Measurements from ENCODE around the gene B4GALT2.

Gene B4GALT2

DNA sequence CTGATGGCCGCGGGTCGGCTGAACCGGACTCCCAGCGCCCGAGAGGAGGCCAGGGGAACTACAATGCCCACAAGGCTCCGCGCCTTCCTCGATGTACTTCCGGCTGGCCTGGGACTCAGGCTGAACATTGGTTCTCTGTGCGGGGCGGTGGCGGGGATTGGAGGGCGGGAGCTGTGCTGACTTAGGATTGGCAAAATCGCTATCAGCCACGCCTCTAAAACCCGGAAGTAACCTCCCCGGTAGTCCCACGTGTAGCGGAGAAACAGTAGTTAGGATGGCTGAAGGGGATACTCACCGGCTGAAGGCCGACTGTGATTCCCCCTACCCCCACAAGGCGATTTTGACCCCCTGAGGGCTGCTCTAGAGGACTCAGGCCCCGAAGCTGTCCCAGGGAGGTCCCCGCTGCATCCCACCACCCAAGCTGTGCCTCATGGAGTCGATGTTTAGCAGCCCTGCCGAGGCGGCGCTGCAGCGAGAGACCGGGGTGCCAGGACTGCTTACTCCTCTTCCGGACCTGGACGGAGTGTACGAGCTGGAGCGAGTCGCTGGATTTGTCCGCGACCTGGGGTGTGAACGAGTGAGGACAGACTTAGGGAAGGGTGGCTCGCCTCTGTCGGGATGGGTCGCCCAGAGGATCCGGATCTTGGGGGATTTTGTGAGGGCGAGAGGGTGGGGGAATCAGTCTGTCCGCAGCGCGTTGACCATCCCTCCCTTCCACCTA lies 9.1 kb upstream of the B4GALT2 start, which contains the start of gene DPH2:
Gene DPH2, plus strand, starts transcription at position 265 of the 721 bp plus-strand sequence. Its CDS starts 166 bp downstream, at position 431.
- peak; percentile 98 for DNase-seq (ENCODE audit: low spot score)

DNA sequence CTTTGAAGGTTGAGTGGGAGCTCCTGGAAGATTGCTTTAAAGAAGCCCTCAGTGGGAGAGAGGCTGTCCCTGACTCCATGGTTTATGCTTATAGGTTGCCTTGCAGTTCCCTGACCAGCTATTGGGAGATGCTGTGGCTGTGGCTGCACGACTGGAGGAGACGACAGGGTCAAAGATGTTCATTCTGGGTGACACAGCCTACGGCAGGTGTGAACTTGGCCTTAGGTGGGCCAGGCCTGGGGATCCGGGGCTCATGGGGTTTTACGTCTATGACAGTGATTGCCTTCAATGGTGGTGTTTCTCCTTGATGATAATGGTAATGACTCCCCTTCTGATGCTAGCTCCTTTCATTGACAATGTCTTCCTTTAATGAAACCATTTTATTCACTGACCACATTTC lies 8.5 kb upstream of the B4GALT2 start:
- no peak for DNase-seq (ENCODE audit: low spot score)

DNA sequence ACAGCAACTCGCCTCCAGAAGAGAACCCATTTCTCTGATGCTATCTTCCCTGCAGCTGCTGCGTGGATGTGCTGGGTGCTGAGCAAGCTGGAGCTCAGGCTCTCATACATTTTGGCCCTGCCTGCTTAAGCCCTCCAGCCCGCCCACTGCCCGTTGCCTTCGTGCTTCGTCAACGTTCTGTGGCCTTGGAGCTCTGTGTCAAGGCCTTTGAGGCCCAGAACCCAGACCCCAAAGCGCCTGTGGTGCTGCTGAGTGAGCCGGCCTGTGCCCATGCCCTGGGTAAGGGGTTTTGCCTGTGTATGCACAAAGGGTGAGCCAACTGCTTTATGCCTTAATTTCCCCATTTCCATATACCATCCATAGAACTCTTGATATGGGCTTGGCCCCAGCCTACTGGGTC lies 8.1 kb upstream of the B4GALT2 start:
- no peak for DNase-seq (ENCODE audit: low spot score)

- no peak for DNase-seq (ENCODE audit: low spot score)
These were observed 7.6 kb upstream of the B4GALT2 start for GRCh38 chr1:43971336-43971980.

DNA sequence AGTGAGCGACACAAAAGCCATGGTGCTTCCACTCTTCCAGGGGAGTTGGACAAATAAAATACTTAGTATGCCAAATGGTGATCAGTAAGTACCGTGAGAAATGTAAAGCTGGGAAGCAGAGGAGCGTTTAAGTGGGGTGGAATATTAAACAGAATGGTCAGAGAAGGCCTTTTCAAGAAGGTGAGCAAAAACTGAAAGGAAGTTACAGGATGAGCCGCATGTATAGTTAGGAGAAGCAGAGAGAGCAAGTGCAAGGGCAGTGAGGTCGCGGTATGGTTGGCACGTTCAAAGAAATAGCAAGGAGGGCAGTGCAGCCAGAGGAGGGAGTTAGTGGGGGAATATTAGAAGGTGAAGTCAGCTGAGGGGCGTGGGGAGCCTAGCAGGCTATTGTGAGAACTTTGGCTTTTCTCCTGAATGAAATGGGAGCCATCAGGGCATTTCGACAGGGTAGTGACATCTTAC lies 5.0 kb upstream of the B4GALT2 start:
- DNase-seq (ENCODE audit: low spot score): peak; percentile 39

DNA sequence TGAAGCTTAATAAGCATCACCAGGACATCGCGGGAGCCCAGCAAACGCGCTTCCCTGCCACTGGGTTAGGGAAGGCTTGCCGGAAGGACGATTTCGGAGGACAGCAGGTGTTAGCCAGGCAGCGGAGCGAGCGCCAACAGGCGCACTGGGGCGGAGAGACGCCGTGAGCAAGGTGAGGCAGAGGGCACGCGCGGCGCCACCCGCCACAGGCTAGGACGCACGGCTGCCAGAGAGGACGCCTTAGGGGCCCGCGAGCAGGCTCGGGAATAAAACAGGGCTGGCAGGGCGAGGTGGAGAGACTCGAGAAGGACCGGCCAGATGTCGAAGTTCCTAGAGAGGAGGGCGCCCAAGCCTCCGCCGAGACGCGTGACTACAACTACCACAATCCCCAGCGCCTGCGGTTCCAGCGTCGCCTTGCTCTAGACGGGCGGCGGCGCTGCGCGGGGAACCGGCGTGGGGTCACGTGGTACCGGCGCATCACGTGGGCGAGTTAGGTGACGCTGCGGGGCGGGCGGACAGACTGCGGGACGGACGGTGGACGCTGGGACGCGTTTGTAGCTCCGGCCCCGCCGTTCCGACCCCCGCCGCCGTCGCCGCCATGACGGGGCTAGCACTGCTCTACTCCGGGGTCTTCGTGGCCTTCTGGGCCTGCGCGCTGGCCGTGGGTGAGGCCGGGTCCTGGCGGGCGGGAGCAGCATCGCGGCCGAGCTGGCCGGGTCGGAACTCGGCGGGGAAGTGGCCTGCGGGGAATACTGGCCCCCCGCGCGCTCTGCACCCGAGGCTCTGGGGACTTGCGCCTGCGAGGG lies 4.4 kb upstream of the B4GALT2 start, which contains the start of gene ATP6V0B:
Gene ATP6V0B, plus strand, starts transcription at position 518 of the 806 bp plus-strand sequence. Its CDS starts 81 bp downstream, at position 599.
- peak; percentile 98 for DNase-seq (ENCODE audit: low spot score)

DNA sequence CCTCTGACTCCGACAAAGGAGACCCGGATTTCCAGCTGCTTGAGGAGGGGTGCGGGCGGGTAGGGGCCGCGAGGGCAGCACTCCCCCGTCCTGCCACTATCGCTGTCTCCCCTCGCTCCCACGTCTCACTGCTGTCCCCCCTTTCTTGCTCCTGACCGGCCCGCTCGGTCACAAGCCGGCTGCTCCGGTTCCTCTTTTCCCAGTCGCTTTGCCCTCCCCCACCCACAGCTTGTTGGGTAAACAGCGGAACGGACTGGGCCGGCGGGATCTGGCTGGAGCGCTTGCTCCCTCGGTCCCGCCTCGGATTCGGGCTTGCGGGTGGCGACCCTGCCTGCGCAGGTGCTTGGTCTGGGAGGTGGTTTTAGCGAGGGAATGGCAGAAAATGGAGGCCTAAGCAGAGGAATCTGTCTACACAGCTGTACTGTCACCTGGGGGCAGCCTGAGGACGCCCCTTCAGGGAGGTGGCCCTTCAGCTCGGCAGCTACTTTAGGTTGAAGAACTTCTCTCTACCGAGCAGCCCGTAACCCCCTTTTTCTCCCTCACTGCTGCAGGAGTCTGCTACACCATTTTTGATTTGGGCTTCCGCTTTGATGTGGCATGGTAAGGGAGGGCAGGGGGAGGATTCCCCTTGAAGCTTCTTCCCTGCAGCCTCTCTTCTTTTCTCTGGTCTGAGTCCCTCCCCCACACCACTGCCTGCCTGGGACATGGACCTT lies 3.6 kb upstream of the B4GALT2 start:
- peak; percentile 72 for DNase-seq (ENCODE audit: low spot score)

- DNase-seq (ENCODE audit: low spot score): no peak
These were observed 3.0 kb upstream of the B4GALT2 start for GRCh38 chr1:43976045-43976444.

DNA sequence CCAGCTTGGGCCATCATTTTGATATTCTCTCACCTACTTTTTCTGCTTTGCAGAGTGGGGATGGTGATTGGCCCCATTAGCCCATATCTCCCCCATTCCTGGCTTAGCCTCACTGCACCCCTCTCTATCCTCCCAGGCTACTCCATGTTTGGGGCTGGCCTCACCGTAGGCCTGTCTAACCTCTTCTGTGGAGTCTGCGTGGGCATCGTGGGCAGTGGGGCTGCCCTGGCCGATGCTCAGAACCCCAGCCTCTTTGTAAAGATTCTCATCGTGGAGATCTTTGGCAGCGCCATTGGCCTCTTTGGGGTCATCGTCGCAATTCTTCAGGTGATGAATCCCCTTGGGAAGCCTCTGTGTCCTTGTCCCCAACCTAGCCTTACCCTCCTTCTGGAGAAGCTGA lies 2.1 kb upstream of the B4GALT2 start:
- no peak for DNase-seq (ENCODE audit: low spot score)

GRCh38 chr1:43977376-43978263 lies 1.4 kb upstream of the B4GALT2 start:
- no peak for DNase-seq (ENCODE audit: low spot score)

DNA sequence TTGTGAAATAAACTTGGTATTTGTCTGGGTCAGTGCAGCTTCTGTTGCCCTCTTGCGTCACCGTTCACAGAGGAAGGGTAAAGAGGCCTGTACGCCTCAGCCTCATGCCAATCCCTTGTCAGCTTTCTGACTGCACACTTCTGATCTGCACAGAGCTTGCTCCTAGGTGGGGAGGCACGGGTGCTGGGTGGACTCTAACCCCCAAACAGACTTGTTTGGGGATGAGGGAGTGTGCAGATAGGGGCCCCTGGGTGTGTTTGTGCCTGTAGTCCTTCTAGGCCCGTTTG lies 803 bp upstream of the B4GALT2 start:
- DNase-seq (ENCODE audit: low spot score): no peak

DNA sequence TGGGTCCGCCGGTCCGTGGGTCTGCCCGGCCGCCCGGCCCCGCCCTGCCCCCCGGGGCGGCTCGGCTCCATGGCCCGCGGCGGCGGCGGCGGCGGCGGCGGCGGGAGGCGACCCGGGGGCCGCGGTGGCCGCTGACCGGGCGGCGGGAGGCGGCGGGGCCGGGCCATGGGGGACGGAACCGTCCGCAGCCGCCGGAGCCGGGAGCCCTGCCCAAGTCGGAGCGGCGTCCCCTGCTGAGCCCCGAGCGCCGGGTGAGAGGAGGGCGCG lies 184 bp downstream of the B4GALT2 start:
- no peak for DNase-seq (ENCODE audit: low spot score)

GRCh38 chr1:43979528-43980254 lies 681 bp downstream of the B4GALT2 start:
- peak; percentile 83 for DNase-seq (ENCODE audit: low spot score)

GRCh38 chr1:43980255-43981134 lies 1.5 kb downstream of the B4GALT2 start:
- no peak for DNase-seq (ENCODE audit: low spot score)

DNA sequence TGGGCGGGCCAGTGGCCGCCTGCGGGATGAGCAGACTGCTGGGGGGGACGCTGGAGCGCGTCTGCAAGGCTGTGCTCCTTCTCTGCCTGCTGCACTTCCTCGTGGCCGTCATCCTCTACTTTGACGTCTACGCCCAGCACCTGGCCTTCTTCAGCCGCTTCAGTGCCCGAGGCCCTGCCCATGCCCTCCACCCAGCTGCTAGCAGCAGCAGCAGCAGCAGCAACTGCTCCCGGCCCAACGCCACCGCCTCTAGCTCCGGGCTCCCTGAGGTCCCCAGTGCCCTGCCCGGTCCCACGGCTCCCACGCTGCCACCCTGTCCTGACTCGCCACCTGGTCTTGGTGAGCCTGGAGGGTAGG lies 2.1 kb downstream of the B4GALT2 start:
- no peak for DNase-seq (ENCODE audit: low spot score)

DNA sequence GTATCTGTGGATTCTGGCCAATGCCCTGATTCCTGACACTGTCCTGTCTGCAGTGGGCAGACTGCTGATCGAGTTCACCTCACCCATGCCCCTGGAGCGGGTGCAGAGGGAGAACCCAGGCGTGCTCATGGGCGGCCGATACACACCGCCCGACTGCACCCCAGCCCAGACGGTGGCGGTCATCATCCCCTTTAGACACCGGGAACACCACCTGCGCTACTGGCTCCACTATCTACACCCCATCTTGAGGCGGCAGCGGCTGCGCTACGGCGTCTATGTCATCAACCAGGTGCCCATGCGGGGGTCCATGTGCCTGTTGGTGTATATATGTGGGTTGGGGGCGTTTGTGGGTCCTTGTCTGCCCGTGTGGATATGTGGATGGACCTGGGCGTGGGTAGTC lies 2.6 kb downstream of the B4GALT2 start:
- DNase-seq (ENCODE audit: low spot score): no peak

- no peak for DNase-seq (ENCODE audit: low spot score)
These were observed 3.2 kb downstream of the B4GALT2 start for GRCh38 chr1:43982241-43982640.

DNA sequence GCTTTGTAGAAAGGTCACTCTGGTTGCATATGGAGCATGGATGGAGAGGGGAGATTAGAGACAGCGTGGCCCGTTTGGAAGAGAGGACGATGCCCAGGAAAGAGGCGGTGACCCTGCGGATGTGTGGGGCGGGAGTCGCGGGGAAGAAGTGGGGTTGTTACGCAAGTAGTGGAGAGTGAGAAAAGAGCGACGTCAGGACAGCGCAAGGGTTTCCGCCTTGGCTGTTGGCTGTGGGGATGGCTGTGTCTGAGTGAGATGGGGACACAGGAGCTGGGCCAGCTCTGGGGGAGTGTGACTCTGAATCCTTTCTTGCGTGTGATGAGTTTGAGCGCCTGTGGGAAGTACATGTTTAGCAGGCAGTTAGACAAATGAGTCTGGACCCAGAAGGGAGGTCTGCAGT lies 3.8 kb downstream of the B4GALT2 start:
- no peak for DNase-seq (ENCODE audit: low spot score)

GRCh38 chr1:43983253-43983899 lies 4.4 kb downstream of the B4GALT2 start:
- DNase-seq (ENCODE audit: low spot score): no peak
